Activated CD8-positive, alpha-beta memory T cell treated with anti-CD3 and anti-CD28 coated beads, Interleukin-2, amount 50 U/mL, for 48 hours (primary cell): Measurements from ENCODE around the gene CD2AP.
"Not testable (repeated sequence)": the region's sequence is repeated elsewhere in the genome, so short reads cannot be mapped to it uniquely, and the experiment has no call there.

Source experiments
- DNase-seq: peaks from one replicate; pipeline ENCODE4 v3.0.0-alpha.2; 2020

Gene CD2AP

DNA sequence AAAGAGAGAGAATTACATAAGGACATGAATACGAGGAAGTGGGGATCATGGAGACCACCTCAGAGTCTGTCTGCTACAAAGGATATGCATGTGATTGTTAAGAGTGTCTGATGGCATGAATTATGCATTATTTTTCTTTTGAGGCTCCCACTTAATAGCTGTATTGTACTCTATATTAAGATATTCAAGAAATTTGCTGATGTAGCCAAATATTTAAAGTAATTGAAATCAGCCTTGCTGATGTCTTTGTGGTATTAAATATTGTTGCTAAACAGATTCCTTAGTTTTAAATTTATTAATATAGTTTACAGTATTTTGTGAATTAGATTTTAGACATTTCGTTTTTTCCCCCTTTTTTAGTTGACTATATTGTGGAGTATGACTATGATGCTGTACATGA, 25.3 kb downstream of the CD2AP start:
- DNase-seq: no peak

DNA sequence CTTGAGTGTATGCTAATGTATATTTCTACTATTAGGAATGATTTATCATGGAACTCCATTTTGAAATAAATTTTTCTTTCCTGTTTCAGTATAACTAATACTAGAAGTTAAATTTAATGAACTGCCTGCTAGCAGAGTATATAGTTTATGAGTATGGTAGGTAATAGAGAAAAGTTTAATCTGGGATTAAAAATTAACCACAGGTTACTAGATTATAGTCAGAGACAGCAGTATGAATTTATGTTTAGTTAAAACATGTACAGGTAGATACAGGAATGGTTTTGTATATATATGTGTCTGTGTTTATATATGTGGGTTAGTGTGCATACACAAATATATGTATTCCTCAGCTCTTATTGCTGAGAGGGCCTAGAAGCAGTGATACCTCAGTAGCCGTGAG, 32.3 kb downstream of the CD2AP start:
- DNase-seq: no peak

DNA sequence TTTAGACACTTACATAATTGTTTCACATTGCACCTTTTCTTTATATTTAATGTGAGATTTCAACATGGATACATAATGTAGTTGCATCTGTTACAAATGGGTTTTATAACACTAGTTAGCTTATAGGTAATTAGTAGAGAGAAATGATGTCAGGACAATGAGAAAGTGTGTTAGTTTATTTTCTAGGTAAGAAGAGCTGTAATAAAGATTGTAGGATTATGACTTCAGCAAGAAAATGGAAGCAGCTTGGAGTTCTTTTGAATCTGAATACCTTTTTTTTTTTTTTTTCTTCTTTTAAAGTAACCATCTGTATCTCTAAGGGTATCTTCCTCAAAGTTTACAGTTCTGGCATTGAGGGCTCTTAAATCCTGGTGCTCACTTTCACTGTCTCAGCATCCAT, 35.3 kb downstream of the CD2AP start:
- DNase-seq: no peak

DNA sequence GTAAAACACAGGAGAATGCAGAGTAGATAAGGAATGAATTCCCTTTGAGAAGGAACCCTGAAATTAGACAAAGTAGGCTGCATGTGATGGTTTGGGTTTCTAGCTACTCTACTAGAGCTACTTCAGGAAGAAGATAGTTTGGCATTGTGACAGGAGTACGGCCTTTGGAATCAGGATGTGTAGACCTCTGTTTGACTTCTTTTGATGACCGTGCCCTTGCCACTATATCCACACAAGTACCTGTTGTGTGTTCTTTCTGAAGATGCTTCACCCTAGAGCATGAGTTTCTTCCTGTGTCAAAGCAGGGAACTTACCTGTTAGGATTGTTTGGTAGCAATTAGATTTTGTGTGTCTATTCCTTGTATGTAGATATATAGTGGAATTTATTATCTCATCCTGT, 41.7 kb downstream of the CD2AP start:
- no peak for DNase-seq

DNA sequence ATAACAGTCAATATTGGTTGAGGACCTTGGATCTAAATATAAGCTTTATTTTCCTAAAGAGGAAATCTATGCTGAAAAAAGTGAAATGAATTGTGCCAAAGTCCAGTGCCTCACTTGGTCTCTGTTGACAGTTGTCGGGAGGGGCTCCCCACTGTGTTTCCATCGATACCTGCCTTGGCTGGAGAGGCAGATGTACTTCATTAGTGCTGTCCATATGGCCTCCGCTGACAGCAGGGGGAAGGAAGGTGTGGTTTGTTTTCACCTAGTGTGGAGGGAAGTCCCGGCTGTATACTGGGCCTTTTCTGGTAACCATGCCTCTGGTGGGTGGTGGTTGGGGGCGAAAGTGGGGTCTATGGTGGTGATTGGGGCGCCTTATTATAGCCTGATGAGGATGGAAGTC, 42.7 kb downstream of the CD2AP start:
- DNase-seq: no peak

DNA sequence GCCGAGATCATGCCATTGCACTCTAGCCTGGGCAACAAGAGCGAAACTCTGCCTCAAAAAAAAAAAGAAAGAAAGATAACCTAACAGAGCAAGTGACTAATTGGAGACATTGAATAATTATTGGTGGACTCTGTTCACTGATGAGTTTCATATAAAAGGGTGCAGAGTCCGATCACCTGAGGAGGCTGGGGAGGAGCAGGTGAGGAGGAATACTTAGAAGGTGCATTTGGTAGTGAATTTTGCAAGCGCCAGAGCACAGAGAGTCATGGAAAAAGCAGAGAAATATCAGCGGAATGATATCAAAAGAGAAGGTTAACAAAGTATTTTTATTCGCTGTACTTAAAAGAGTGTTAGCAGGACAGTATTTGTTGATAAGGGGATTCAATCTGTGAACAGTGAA, 44.4 kb downstream of the CD2AP start:
- DNase-seq: no peak

DNA sequence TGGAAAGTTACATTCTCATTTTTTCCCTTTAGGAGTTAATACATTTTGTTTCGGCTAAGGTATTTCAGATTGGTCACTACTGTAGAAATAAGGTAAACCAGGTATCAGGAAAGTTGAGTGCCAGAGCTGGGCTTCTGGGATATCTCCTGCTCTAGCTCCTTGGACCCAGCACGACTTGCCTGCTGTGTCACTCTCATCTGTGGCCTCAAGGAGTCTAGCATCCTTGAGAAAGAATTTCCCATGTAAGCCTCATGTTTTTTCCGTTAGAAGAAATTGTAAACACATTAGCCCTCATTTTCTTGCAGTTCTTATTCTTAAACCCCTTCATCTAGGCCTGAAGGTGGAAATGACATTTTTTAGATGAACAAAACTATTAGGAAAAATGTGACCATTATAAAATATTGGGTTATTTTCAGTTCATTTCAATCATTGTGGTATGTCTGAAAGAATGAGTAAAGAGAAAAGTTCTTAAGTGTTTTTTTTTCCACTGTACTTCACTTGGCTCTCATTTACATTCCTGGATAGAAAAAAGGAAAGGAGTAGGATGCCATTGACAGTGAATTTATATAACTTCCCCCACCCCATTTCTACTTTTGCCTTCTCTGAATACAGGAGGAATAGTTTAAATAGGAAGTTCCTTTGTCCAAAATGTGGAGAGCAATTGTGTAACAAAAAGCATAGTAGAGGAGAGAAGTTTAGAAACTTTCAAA, 46.7 kb downstream of the CD2AP start:
- no peak for DNase-seq

DNA sequence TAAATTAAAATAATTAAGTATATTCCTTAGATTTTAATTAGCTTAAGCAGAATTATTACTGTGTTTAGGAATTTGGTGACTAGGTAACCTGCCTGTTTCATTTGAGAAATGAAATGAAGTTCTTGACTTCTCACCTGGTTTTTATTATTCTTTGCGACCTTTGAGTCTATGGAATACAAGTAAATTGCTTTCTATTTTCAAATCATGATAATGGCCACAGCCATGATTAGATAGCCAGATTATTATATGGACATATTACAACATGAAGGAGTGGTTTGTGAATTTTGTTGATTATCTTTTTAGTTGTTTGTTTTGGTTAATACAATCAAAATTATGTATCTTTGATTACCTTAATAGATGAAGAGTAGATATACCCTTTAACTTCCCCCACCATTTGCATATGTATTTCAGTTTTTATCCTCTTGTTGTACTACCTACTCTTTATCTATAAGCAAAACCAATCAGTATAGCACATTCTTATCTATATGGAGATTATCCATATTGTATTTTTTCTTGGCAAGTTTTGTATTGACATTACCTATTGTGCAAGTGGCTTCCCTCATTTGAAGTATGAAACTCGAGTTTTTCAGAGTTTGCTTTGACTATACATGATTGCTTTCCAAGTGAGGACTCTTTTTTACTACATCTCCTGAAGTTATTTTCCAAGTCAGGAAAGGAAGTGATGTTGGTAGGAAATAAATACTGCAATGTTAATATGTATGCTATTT, 47.9 kb downstream of the CD2AP start:
- no peak for DNase-seq

DNA sequence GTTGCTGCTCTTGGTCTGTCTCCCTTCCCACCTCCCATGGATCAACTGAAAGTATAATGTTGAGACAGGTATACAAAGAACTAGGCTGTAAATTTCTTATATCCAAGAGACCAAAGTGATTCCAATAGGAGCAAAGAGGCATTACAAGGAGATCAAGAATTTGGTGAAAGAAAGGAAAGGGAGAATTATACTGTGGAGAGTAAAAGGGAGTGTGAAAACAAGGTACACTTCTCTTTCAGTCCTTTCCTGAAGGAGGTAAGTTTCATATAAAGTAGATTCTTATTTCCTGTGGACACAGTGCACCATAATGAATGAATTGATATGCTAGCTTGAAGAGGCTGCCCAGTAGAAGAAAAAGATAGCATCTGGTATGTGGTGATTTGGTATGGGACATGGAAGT, 49.7 kb downstream of the CD2AP start:
- DNase-seq: no peak

DNA sequence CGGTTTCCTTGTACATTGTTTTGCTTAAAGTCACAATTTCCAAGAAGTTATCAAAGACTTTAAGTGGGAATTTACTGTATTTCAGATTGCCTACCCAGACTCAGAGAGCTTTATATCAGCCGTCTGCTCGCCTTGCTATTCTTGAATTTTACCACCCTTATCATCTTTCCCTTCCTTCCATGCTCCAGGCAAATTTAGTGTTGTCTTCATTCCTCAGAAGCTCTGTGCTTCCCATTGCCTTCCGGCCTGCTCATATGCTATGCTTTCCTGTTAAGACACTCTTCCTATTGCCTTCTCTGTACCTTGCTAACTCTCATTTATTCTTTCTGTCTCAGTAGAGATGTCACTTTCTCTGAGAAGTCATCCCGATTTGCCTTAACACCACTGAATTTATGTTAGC, 52.1 kb downstream of the CD2AP start:
- no peak for DNase-seq

DNA sequence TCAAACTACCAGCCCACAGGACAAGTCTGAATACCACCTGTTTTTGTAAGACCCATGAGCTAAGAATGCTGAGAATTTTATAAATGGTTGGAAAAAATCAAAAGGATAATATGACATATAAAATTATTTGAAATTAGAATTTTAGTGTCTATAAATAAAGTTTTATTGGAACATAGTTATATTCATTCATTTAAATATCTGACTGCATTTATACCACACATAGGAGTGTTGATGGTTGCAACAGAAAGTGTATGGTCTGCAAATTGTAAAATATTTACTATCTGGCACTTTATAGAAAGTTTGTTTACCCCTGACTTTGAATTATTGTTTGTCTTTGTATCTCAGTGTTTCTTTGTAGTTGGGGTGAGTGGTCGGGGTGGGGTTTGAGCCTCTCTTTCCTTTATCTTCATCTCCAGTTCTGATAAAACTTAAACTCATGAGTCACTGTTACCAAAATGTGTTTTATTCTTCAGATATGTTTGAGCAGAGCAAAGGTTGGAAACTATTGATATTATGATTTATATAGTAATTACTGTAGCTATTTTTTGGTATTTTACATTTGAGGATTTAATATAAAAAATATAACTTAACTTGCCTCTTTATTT, 55.5 kb downstream of the CD2AP start:
- no peak for DNase-seq

DNA sequence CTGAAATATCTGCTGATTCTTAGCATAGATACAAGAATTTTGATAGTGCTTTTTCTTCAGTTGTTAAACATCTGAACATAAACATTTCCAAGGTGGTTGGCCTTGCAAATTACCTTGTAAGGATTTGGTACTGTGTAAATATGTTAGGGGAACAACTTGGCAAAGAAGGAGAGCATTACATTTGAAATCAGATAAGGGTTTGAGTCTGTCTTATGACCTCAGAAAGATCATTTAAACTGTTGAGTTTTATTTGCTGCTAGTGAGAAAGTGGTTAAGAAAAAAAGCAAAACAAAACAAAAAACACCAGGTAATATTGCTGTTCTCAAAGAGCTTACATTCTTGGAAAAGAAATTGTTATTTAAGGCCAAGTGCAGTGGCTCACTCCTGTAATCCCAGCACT, 56.5 kb downstream of the CD2AP start:
- no peak for DNase-seq

DNA sequence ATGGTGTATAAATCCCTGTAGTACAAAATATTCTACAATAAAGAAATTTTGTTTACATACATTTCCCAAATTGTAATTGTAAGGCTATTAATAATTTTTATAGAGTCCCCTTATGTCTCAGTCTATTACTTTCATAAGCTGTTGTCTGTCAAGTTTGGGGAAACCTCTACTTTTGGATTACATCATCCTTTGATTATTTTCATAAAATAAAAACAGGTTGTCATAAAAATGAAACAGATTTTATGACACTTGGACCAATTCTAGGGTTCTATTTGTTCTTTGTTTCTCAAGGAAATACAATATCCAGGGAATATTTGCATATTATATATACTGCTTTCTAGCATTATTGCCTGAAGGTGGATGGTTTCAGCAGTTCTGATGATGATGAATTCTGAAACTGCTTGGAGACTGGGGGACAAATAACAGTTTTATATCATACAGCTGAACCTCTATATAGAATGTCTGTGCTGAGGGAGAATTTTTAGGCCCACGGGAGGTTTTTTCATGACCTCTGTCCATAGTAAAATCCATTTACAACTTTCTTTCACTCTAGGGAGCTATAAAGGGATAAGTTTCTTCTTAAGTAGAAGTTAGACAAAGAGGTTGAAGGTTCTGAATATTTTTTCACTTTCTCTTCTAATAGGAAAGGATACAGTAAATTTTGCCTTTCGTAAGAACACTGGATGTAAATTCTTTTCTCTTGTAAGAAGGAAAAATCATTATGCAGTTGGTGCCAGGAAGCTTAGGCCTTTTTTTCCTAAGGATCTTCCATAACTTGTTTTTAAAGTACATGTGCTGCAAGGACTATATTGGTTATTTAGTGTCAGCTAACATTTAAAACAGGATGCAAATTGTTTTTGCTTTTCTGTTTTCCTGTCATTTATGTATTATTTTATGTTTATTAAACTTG, 58.0 kb downstream of the CD2AP start:
- no peak for DNase-seq

DNA sequence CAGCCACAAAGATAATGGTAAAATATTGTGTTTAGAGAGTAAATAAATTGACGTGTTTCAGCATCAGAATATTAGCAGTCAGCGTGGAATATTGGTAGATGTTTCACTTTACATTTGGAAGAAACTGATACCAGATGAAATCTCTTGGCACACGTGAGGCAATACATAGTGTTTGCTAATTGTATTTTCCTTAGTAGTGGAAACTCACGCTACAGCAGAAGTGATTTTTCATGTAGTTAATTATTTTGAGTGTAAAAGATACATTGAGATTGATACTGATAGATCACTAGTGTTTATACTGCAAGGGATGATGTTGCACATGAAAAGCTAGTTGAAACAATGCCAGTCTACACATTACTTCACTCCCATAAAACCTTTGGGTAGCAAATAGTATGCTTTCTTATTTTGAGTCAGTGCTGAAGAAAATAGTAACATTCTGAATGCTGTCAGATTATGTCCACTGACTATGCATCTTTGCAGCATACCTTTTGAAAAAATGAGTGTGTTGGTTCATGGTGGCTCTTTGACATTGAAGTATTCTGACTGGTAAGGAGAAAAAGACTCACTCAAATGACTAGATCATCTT, 59.3 kb downstream of the CD2AP start:
- DNase-seq: no peak

DNA sequence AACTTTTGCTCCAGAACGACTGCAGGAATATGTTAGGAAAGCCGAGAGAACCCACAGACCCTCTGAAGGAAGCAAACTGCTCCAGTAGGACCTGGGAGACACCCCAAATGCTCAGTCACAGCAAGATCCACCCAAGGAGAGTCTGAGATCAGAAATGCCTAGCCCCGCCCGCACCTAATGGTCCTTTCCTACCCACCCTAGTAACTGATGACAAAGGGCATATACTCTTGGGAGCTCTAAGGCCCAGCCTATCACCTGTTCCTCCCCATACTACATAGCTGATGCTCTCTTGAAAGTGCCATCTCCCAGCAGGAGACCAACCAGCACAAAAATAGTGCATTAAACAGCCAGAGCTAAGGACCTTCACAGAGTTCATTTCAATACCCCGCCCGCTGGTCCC, 67.6 kb downstream of the CD2AP start:
- no peak for DNase-seq

DNA sequence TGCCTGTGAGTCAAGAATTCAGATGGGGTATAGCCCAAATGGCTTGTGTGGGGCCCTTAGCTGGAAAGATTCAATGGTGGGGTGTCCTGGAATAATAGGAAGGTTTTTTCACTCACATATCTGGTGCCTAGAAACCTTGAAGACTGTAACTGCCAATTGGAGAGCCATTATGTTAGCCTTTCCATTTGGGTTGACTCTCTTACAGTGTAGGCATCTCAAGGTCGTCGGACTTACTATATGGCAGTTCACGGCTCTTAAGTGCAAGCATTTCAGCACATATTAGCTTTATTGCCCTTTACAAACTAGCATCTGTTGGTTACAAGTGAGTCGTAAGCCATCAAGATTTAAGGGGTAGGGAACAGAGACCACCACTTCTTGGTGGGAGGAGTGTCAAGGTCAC, 74.1 kb downstream of the CD2AP start:
- no peak for DNase-seq

DNA sequence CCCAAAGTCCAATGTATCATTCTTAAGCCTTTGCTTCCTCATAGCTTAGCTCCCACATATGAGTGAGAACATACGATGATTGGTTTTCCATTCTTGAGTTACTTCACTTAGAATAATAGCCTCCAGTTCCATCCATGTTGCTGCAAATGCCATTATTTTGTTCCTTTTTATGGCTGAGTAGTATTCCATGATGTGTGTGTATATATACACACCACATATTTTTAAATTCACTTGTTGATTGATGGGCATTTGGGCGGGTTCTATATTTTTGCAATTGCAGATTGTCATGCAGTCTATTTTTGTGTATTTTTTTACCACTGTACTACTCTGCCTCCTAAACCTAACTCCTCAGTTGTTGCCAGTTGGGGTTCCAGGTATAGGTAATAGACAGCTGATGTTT, 74.7 kb downstream of the CD2AP start:
- no peak for DNase-seq

DNA sequence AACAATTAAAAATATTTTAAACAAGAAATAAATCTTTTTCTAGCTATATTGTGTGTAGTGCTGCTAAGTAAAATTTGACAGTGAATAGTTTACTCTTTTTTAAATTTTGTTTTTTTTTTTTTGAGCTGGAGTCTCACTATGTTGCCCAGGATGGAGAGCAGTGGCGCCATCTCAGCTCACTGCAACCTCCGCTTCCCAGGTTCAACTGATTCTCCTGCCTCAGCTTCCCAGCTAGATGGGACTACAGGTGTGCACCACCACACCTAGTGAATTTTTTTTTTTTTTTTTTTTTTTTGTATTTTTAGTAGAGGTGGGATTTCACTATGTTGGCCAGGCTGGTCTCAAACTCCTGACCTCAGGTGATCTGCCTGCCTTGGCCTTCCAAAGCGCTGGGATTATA, 75.7 kb downstream of the CD2AP start:
- DNase-seq: not testable (repeated sequence)

DNA sequence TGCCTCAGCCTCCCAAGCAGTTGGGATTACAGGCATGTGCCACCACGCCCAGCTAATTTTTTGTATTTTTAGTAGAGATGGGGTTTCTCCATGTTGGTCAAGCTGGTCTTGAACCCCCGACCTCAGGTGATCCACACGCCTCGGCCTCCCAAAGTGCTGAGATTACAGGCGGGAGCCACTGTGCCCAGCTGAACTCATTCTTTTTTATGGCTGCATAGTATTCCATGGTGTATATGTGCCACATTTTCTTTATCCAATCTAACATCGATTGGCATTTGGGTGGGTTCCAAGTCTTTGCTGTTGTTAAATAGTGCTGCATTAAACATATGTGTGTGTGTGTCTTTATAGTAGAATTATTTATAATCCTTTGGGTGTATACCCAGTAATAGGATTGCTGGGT, 78.9 kb downstream of the CD2AP start:
- DNase-seq: not testable (repeated sequence)

DNA sequence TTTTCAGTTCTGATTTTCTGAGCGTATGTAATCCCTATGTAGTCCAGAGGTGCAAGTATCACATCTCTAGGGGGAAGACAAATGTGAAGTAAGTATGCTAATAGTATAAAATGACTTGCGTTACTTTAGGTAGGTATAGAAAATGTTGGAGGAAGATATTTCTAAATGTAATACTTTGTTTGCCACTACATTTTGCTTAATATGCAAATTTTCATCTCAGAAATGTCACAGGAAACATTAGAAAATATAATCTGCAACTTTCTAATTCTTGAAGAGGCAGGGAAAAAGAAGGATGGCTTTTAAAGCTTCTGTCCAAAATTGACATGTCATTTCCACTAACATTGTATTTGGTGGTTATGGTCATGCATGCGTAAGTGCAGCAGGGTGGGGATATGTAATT, 85.6 kb downstream of the CD2AP start:
- DNase-seq: no peak

DNA sequence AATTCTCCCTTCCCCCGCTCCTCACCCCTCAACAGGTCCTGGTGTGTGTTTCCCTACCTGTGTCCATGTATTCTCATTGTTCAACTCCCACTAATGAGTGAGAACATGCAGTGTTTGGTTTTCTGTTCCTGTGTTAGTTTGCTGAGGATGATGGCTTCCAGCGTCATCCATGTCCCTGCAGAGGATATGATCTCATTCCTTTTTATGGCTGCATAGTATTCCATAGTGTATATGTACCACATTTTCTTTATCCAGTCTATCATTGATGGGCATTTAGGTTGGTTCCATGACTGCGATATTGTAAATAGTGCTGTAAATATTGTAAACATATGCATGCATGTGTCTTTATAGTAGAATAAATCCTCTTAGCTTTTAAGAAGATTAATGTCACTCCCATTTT, 89.0 kb downstream of the CD2AP start:
- not testable (repeated sequence) for DNase-seq

DNA sequence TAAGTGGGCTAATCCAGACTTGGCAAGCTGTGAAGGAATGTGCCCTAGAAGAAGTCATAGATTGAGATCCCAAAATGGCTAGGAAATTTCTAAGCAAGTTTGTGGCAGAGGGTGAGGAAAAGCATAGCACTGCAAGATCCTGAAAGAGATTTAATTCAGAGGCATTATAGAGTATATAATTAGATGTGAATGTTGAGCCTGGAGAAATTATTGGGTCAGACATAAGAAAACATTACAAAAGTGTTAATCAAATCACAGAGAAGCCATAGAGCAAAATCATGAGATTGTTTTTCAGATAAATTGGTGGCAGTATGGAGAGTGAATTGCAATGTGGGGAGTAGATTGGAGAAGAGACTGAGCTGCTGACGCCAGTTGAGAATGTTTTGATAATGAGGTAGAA, 90.0 kb downstream of the CD2AP start:
- DNase-seq: no peak

DNA sequence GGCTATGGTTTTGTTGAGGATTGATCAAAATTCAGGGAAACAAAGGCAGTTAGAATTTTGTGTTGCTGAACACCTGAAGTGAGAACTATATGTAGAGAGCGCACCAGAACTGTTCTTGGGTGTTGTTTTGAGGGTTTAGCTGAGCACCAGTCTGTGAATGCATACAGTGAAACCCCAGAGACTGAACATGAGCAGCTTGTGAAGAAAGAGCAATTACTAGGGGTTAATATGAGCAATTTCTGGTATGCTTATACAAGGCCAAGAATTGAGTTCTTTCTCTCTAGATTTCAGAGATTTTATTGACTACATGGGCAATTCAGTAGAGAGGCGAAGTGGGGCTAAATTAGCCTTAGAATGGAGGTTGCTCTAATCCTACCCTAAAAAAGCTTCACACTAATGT, 93.9 kb downstream of the CD2AP start:
- no peak for DNase-seq
